HL-60 (cell line): ENCODE measurements around the gene RXFP3.

Experiments used
- CTCF ChIP-seq: IDR thresholded peaks from one replicate; pipeline ENCODE4 v1.5.1; 2011; ENCODE audit warnings: low read length, control low read depth, inconsistent platforms; ENCODE audit not compliant: insufficient read depth
- GABPA ChIP-seq: IDR thresholded peaks from 2 replicates; pipeline ENCODE4 v1.6.1; 2012; ENCODE audit warnings: low read depth

- TF ChIP-seq CTCF (no peak), GABPA (no peak)
Measured at GRCh38 chr5:33933723-33934169, 2.4 kb upstream of the RXFP3 start.
